Activated CD8-positive, alpha-beta memory T cell treated with anti-CD3 and anti-CD28 coated beads for 36 hours (primary cell): Measurements from ENCODE around the gene NR1D2. TPM values are rescaled to one million over a fixed set of nuclear protein-coding genes. Genes with fewer than 3 reads are reported as not detected.
"Not testable (repeated sequence)": the region's sequence is repeated elsewhere in the genome, so short reads cannot be mapped to it uniquely, and the experiment has no call there.

Experiments
- CTCF ChIA-PET: fragments of 350-600 bp; sonication (Branson Sonifier 250); formaldehyde crosslinking; loops from one replicate; lab custom pipeline; 2021; ENCODE audit warnings: antibody characterized with exemption; lab: Charles Lee
- POLR2A ChIA-PET: fragments of 350-600 bp; sonication (Branson Sonifier 250); formaldehyde crosslinking; loops from one replicate; lab custom pipeline; 2021; ENCODE audit warnings: antibody characterized with exemption; lab: Charles Lee
- total RNA-seq, 2 experiments: library from RNA; stranded (reverse); gene quantifications; one replicate each; pipeline ENCODE4 v1.2.3, GENCODE V29; 2021

The NR1D2 gene
- total RNA-seq, 2 experiments from 2014 or later = 4.1 to 4.2 TPM

DNA sequence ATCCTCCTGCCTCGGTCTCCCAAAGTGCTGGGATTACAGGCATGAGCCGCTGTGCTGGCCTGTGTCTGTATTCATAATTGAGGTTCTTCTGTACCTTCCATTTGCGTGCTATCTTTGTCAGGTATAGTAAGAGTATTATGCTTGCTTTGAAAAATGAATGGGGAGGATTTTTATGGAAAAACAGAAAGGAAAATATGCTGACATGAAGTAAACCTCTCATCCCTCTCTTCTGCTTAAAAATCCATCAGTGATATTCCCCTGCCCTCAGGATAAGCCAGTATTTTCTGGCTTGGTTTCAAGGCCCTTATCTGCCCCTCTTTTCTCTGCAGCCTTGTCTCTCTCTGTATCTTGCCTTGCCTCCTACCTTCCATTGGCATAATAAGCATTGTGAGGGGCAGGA is 80.7 kb downstream of the NR1D2 start:
- CTCF ChIA-PET = no interaction called here
- POLR2A ChIA-PET = no interaction called here

DNA sequence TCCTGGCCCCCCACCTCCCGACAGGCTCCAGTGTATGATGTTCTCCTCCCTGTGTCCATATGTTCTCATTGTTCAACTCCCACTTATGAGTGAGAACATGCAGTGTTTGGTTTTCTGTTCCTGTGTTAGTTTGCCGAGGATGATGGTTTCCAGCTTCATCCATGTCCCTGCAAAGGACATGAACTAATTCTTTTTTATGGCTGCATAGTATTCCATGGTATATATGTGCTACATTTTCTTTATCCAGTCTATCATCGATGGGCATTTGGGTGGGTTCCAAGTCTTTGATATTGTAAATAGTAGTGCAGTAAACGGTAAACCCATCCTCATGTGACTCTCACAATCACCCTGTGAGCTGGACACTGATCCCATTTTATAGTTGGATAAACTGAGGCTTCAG is 81.6 kb downstream of the NR1D2 start:
- CTCF ChIA-PET, POLR2A ChIA-PET: not testable (repeated sequence)

DNA sequence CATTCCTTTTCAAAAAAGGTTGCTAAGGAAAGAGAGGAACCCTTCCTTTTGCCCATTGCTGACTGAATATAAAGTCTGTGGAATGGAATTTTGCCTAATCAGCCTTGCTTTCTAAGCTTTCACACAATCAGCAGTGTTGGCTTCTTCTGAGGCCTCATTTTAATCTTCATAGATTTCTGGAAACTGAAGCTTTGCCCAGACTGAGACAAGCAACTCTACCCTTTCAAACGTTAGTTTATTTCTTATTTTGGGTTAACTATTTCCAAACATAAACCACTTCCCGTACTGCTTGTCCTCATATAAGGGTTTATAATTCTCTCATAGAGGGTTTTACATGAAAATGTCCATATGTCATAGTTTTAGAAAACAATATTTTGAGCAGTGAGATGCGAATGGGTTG is 82.9 kb downstream of the NR1D2 start:
- POLR2A ChIA-PET = no interaction called here

More for the DNA sequence above, 82.9 kb downstream of the NR1D2 start:
- CTCF ChIA-PET = no interaction called here

Other genes starting within 250 kb of the NR1D2 start
- 10 to 100 TPM; 58.8 to 61.3 TPM for gene UBE2E1, start 139.3 kb upstream of the NR1D2 start, total RNA-seq
- 1 to 10 TPM; 6.1 to 6.2 TPM for gene NKIRAS1, start 28.3 kb upstream of the NR1D2 start, total RNA-seq
- gene RPL15, start 28.2 kb upstream of the NR1D2 start, total RNA-seq = 1,000 to 10,000 TPM; 2,264 to 2,317 TPM